ENCODE measurements around the gene KLHL29.

Gene KLHL29

DNA sequence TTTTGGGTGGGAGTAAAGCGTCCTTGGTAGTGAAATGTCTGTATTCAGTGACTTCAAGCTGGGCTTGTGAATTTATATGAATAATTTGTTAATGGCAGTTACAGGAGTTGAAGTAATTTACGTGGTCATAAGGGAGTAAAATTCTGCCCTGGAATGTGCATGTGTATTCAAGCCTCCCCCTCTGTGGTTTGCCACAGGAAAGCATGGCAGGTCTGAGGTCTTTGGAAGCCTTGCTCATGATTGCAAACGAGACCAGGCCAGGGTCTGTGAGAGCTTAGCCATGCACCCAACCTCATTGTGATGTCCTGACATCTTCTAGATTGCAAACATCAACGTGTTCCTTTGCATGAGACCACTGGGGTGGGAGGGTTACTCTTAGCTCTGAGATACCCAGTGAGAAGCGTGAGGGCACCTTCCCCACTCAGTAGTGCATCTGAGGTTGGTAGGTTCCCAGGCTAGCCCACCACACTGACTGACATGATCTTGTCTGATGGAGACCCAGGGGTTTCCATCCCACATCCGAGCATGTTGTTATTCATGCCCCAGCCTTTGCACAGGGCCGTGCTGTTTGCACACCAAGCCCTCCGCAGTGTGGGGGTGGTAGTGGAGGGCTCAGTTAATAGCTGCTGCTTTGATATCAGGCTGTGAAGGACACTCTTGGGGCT, 216.5 kb downstream of the KLHL29 start:
- DNase-seq: no peak

DNA sequence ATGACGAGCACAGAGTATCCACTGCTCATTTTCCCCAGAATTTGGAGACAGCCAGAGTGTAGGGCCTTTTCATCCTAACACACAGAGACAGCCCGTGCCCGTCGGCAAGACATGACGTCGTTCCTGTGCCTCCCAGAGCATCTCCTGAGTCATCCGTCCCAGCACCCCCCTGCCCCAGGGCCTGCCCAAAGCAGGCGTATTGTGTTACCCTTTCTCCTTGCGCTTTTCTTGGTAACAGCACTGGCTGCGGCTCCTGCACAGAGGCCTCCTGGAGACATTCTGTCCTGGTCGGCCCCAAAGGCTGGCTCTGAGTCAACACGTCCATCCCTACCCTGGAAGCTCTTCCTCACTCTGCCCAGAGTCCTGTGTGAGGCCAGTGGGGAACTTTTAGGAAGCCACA, 217.1 kb downstream of the KLHL29 start:
- DNase-seq: no peak

DNA sequence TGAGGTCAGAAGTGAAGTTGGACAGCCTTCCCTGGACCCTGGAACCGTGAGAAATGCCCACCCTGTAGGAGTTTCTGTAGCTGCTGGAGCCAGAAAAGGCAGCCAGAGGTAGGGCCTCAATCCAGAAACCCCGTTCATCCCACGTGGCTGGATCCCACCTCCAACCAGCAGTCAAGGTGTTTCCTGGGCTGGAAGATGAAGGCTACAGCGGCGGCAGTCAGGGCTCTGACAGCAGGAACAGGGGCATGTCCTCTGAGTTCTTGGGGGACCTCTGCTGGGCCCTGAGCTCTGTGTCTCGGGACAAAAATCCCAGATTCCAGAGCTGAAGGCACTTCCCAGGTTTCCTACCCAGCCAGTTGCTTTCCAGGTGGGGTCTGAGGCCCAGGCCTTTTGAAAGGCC, 218.2 kb downstream of the KLHL29 start:
- DNase-seq: no peak

DNA sequence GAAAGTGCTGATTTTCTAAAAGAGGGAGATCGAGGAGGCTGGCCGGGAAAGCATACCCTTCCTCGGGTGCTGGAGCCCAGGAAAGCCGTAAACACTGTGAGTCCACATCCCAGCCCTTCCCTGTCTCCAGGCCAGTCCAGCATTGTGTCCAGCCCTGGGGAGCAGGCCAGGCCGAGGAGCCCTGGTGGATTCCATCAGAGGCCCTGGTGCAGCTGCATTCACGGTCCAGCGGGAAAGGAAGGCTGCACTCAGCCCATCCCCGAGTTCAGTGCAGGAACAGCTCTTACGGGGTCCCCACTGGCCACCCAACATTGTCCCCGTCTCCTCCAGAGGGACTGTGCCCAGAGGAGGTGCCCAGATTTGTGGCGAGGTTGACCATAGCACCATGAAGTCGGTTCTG, 218.6 kb downstream of the KLHL29 start:
- DNase-seq: no peak

DNA sequence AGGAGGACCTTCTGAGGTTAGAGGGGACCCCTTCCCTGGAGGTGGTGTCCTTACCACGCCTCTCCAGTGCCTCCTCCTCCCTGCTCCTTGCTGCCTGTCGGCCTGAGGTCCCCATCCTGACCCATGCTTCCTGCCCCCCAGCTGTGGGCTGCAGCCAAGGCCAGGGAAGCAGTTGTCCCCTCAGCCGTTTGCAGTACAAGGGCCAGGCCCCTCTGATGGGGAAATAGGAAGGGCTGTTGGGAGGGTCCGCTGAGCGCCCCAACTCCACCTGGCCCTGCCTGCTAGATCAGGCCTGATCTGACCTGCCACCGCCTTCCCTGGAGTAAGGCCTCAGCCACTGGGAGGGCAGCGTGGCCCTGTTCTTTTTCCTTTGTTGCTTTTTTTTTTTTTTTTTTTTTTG, 219.8 kb downstream of the KLHL29 start:
- DNase-seq: no peak

DNA sequence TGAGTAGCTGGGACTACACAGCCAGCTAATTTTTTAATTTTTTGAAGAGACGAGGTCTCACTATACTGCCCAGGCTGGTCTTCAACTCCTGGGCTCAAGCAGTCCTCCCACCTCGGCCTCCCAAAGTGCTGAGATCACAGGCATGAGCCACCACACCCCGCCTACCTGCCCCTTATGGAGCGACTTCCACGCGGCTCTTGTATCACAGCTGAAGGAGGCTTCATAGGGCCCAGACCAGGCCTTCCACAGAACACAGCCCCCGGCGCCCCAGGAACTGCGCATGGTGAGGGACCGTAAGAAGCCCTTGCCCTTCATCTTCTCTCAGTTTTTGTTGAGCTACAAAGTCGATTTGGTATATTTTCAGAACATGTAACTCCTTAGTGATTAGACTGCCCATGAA, 220.3 kb downstream of the KLHL29 start:
- DNase-seq: no peak

DNA sequence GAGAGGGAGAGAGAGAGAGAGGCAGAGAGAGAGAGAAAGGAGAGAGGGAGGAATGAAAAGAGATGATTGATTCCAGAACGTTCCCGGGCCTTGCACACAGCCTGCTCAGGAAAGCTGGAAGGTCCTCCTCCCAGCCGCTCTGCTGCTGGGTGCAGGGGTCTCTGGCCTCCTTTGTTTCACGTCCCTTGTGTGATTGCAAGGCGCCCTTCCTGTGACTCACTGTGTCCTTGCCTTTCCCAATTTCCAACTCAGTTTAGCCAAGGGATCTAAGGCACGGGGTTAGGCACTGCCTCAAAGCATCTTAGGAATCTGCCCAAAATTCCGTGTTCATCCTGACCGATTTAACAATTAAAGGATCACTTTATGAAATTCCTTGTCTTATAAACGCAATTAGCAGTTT, 221.2 kb downstream of the KLHL29 start:
- DNase-seq: no peak

DNA sequence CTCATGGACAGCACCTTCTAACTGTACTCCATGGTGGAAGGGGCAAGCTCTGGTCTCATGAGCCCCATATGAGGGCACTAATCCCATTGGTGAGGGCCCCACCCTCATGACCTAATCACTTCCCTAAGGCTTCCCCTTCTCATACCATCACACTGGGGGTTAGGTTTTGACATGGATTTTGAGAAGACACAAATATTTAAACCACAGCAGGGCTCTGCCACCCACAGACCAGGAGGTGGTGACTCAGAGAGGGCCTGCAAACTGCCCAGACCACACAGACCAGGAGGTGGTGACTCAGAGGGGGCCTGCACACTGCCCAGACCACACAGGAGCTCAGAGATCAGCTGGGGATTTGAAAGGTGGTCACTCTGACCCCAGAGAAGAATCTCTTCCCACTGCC, 222.0 kb downstream of the KLHL29 start:
- no peak for DNase-seq

DNA sequence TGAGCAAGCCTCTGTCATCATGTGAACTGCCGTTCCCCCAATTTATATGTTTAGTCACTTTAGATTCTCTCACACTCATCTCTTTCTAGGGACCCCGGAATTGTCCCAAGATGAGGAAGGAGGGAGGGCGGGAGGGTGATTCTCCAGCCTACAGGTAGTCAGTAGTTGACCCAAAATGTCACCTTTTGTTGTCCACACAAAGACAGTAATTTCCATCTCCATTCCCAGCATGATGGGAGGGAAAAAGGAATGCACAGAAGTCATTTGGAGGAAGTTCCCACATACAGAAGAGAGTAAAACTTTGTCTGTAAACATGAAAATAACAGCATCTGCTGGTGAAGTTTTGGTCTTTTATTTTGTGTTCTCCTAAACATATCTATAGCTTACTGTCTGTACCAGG, 222.9 kb downstream of the KLHL29 start:
- no peak for DNase-seq

DNA sequence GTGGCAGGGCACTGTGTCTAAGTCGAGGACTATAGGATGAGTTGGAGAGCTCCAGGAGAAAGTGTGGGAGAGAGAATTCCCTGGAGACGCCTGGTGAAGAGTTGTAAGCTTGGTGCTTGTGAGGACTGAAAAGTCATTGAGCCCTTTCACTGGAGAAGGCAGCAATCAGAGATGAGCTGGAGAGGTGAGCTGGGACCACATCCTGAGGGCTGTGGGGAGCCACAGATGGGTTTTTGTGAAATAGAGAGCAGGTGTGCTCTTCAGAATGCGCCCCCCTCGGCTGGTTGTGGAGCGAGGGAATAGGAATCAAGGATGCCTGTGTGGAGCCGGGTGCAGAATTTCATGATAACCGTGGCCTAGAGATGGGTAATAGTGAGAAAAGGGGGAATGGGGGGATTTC, 224.3 kb downstream of the KLHL29 start:
- no peak for DNase-seq

DNA sequence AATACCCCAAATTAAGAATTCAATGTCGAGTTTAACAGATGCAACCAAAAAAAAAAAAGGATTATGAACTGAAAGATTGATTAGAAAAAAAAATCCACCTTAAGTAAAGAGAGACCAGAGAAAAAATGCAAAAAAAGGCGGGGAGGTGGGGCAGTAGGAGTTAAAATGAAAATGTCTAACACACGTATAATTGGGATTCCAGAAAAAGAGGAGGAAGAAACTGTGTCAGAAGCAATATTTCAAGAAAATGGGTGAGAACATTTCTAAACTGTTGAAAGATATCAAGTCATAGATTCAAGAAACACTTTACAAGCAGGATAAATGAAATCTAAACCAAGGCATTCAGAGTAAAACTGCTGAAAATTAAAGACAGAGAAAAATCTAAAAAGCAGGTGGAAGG, 226.9 kb downstream of the KLHL29 start:
- no peak for DNase-seq

DNA sequence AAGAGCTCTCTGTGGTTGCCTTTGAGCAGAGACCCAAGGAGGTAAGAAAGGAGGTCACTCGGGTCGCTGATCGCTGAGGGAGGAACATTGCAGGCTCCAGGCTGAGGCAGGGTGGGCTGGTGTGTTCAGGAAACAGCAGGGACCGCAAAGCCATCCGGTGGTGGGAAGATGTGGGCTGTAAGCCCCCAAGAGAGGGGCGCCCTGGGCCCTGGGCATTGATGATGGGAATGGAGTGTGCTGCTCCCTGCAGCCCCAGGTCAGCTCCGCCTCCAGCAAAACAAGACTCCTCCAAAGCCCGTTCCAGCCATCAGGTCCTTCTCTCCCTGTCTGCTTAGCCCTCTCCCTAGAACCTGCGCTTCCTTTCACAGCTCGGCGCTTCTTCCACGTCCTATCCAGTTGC, 229.7 kb downstream of the KLHL29 start:
- no peak for DNase-seq

DNA sequence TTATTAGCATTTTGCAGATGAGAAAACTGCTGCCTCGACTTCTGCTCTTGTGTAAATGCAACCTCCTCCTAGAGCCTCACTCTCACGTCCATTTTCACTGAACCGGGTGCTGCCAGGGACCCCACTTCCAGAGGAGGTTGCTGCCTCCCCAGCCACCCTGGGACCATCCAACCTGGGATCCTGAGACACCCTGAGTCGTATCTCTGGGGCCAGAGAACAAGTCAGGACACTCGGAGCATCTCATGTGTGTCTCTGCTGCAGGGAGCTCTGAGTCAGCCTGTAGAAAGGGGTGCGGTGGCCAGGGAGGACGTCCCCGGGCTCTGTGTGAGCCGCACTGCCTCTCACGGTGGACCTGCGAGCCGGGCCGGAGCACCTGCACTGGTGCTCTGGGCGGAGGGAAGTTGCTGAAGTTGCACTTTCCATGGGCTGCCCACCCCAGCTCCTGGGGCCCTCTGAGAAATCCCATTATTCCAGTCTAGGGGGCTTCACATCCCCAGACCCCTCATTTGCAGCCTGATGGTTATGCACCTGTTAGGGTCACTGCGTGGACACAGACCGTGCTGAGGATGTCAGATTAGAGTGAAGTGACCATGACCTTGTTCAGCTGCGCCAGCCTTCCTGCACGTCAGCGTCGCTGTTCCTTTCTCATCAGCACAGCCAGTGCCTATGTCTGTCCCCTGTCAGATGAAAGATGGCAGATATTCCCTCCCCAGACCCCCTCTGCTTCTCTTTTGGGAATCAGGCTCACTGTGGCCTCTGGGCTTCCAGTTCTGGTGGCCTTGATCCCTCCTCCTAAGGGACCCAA, 230.4 kb downstream of the KLHL29 start:
- no peak for DNase-seq

DNA sequence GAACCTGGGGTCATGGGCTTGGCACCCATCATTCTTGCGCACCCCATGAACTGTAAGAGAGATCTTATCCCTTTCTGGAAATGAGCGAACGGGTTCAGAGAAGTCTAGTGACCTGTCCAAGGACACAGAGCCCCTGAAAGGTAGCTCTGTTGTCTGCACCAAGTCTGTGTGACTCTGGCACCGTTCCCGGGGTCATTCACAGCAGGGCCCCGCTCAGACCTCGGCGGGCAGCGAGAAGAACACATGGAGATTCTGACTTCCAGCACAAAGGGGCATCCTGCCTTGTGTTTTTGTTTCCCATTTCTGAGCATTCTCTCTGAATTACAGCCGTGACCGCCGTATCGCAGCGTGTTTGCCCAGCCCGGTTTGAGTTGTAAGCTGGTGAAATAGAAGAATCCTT, 231.7 kb downstream of the KLHL29 start:
- DNase-seq: no peak

DNA sequence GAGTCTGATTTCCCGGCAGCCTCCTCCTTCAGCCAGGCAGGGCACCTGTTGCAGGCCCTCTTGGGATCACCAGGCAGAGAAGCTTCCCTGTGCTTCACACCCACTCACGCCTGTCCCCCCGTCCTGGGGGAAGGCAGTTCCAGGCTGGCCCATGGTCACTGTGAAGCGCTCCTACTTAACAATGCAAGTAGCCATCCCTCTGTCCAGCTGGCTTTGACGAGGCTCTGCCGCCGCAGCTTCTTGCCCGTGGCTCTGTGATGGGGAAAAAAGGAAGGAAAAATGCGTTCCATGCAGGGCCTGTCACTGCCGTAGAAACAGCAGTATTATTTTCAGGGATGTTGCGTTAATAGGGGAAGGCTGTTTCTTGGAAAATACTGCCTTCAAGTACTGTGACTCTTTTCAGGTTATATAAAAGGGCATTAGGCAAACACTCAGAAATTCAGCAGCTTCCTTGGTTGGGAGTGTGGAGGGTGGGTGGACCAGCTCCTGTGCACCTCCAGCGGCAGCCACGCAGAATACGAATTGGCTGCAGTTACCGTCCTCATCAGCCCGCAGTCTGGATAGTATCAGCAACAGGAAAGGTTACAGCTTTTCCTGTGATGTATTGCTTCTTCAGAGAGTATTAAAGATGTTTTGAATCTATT, 232.3 kb downstream of the KLHL29 start:
- DNase-seq: no peak

DNA sequence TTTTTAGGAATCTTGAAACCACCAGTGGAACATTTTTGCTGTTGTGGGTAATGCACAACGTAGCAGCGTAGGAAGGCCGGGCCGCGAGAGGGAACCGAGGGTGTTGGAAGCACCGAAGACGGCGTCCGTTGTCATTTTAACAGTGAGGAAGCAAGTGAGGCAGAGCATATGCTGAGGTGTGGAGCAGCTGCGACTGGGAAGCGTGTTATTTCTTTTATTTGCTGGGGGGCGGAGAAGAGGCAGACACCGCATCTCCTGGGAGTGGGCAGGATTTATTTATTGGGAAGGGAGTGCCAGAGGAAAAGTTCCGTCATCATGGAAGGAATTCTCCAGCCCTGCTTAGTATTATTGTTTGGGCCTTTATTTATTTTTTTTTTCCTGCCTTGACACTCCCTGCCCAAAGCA, 232.8 kb downstream of the KLHL29 start:
- DNase-seq: no peak

DNA sequence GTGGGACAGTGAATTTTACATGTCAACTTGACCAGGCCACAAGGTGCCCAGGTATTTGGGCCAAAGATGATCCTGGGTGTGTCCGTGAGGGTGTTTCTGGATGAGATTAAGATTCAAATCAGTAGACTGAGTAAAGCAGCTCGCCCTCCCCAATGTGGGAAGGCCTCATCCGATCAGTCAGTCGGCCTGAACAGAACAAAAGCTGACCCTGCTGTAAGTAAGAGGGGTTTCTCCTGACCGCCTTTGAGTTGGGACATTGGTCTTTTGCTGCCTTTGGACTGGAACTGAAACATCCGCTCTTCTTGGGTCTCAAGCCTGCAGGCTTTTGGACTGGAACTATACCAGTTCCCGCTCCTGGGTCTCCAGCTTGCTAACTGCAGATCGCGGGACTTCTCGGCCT, 233.3 kb downstream of the KLHL29 start:
- no peak for DNase-seq

DNA sequence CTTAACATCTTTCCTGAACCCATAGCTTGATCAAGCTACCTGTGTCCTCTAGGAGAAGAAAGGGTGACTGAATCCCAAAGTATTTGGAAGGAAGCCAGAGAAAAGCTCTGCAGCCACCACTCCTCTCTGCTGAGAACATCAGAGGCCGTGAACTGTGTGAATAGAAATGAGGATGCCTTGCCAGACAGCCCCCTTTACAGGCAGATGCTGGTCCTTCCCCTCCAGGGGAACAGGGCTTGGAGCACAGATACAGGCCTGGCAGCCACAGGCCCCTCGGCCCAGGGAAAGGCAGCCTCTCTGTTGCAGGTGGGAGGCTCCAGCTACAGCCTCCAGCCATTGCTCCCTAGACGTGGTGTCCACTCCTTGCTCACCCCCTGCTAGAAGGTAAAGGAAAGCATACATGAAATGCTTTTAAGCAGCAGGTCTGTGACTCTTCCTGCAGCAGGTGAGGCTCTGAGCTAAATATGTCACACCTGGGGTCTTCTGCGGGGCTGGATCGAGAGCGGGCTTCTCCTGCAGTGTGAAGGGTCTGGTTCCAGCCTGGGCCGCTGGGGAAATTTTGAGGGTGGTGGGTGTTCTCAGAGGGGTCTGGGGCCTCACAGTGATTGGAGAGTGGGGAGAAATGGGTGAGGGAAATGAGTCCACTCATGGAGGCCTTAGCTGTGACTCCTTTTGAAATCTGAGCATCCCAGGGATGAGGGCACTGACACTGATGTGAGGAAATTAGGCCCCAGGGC, 234.0 kb downstream of the KLHL29 start:
- no peak for DNase-seq

DNA sequence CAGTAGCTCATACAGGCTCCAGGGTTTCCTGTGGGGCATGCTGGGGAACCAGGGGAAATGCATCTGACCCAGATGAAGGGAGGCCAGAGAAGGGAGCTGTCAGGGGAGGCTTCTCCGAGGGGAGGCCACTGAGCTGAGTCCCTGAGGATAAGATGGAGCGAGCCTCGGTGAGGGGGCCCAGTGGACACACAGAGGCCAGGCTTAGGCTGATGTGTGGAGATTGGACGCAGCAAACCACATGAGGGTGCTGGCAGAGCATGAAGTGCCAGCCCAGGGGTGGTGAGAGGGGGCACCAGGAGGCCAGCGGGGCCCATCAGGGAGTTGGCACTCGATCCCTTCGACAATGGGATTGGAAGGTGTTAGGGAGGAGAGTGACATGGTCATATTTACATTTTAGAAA, 235.0 kb downstream of the KLHL29 start:
- no peak for DNase-seq

DNA sequence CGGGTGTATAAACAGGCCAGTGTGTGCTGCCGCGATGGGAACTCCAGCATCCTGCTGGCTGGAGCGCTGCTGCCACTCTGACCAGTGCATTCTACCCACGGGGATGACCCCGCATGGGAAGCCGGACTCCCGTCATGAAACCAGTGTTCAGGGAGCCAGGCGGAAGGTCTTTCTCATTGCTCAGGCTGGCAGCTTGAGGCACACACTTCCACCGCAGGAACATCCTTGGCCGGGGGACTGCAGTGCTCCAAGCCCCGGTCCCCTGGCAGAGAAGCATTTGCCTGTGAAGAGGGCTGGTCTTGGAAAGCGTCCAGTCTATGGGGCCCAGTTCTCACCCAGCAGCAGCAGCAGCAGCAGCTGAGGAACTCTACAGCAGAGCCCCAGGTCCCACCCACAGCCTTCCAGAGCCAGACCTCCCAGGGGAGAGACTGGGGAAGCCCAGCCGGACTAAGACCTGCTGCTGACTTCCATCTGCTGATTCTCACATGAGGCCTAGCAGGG, 235.9 kb downstream of the KLHL29 start:
- DNase-seq: peak; percentile 33

DNA sequence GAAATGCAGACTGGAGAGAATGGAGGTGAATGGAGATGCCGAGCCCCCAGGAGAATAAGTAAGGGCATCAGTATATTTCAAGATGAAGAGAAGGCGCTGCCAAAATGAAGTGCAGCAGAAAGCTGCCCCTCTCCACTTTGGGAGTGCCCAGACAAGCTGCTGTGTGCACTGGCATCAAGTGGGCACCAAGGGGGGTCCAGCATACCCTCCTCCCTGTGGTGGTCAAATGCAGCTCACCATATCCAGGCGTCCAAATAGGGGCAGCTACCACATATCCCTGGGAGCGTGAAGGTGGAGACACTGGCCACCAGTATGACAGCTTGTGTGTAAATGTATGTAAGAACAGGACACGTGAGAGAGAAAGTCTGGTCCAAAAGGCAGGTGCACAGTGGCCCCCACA, 236.6 kb downstream of the KLHL29 start:
- no peak for DNase-seq

DNA sequence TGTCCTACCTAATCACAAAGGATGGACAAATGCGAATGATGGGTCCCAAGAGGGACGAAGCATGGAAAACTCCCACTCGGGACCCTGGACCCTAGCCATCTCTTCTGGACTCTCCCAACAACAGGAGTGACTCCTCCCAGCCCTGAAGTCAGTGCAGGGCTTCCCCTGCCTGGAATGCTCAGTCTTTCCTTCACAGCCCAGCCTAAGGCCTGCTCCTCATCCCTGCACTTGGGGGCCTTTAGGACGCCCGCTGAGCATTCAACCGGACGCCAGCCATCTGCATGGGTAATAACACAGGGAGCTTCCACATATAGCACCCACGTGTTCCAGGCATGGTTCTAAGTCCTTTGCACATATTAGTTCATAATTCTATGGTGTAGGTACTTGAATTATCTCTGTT, 237.5 kb downstream of the KLHL29 start:
- DNase-seq: no peak

DNA sequence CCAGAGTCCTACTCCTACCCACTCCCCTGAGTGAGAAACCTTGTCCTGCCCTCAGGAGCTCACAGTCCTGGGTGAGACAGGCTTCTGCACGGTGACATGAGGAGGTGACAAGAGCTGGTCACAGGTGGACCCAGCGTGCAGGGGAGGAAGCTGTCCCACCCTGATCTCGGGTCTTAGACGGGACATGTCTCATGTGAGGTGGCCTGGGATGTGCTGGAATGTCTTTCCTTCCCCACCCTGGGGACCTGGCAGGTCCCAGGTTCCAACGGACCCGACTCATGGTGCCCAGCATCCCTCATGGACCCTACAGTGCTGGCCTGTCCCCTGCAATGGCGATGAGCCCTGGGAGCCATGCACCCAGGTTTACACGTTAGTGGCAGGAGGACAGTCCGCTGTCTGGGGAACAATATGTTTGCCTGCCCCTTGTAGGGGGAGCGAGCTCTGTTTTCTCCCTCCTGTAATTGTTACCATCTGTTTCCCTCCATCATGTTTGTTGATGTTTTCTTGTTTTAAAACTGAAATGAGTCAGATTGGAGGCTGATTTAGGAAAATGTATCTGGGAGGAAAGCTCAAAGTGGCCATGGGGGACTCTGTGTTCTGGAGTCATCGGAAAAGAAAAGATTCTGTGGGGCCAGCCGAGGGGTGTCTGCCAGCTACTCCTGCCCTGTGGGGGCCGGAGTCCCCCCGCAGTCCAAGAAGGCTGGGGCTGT, 238.1 kb downstream of the KLHL29 start:
- DNase-seq: no peak

Data from NCI-H1436 (cell line).